ENCODE data around the gene PCDHGB2. TPM values are rescaled to one million over a fixed set of nuclear protein-coding genes. Genes with fewer than 3 reads are reported as not detected.

The PCDHGB2 gene
- total RNA-seq, 4 donors from 2014 or later, result 2.5 to 15.3 (median 4.4) TPM

GRCh38 chr5:141355641-141356040 is 4.2 kb upstream of the PCDHGB2 start:
- no peak for ATAC-seq (ENCODE audit: low FRiP score)

GRCh38 chr5:141356133-141356532 is 3.7 kb upstream of the PCDHGB2 start:
- no peak for DNase-seq (ENCODE audit: low spot score)
- no peak for ATAC-seq (ENCODE audit: low FRiP score)
- TF ChIP-seq CTCF (IDR thresholded peaks at IDR 0.05), result no peak

More at GRCh38 chr5:141355641-141356040, 4.2 kb upstream of the PCDHGB2 start:
- TF ChIP-seq CTCF (IDR thresholded peaks at IDR 0.05), result no peak
- DNase-seq (ENCODE audit: low spot score), result no peak

- DNase-seq (ENCODE audit: low spot score) (no peak), ATAC-seq (ENCODE audit: low FRiP score) (no peak)
- no peak for TF ChIP-seq CTCF (IDR thresholded peaks at IDR 0.05)
These were observed 2.8 kb upstream of the PCDHGB2 start for GRCh38 chr5:141356950-141357349.

GRCh38 chr5:141360685-141361084 is 891 bp downstream of the PCDHGB2 start:
- no peak for TF ChIP-seq CTCF (IDR thresholded peaks at IDR 0.05)
- ATAC-seq (ENCODE audit: low FRiP score) (no peak), DNase-seq (ENCODE audit: low spot score) (no peak)

GRCh38 chr5:141362719-141363118 is 2.9 kb downstream of the PCDHGB2 start:
- TF ChIP-seq CTCF (IDR thresholded peaks at IDR 0.05), result no peak
- ATAC-seq (ENCODE audit: low FRiP score), result no peak
- no peak for DNase-seq (ENCODE audit: low spot score)

- TF ChIP-seq CTCF (IDR thresholded peaks at IDR 0.05), result no peak
- DNase-seq (ENCODE audit: low spot score), result no peak
- no peak for ATAC-seq (ENCODE audit: low FRiP score)
These were observed 4.3 kb downstream of the PCDHGB2 start, which contains the start of gene PCDHGA5 for GRCh38 chr5:141363952-141364660. TSS of gene PCDHGA5 (plus strand) at chr5:141364162. CDS start at chr5:141364331, 169 bp downstream.

Measured in omental fat pad (tissue), 4 donors.